SK-N-SH treated with all-trans-retinoic acid at 6 μM for 48 hours (cell line): ENCODE results near the gene NDP.
"Not testable (repeated sequence)": the region's sequence is repeated elsewhere in the genome, so short reads cannot be mapped to it uniquely, and the experiment has no call there.

Experiments used
- ATAC-seq: fragments of 200-7000 bp; cut with Tn5 transposase; 3 replicates; pipeline ENCODE4 v1.9.1; 2020; ENCODE audit warnings: mild to moderate bottlenecking, moderate library complexity
- ARNTL ChIP-seq: fragments of 450-650 bp; formaldehyde crosslinking; IDR thresholded peaks from 2 replicates; pipeline ENCODE4 v1.5.0; 2020; ENCODE audit warnings: low read depth, mild to moderate bottlenecking, moderate library complexity, borderline replicate concordance
- BACH2 ChIP-seq: fragments of 250-450 bp; sonication (Bioruptor Pico); IDR thresholded peaks from 2 replicates; pipeline ENCODE4 v1.9.0; 2021; ENCODE audit warnings: mild to moderate bottlenecking, borderline replicate concordance
- CREB5 ChIP-seq: fragments of 250-450 bp; sonication (Bioruptor Pico); IDR thresholded peaks from 2 replicates; pipeline ENCODE4 v1.5.1; 2020; ENCODE audit warnings: low read depth, mild to moderate bottlenecking, moderate library complexity
- CSDC2 ChIP-seq: fragments of 250-450 bp; sonication (Bioruptor Pico); IDR thresholded peaks from 2 replicates; pipeline ENCODE4 v1.5.0; 2020; ENCODE audit warnings: mild to moderate bottlenecking, moderate library complexity
- ESRRG ChIP-seq: fragments of 250-450 bp; sonication (Bioruptor Pico); IDR thresholded peaks from 2 replicates; pipeline ENCODE4 v1.6.1; 2021; ENCODE audit warnings: mild to moderate bottlenecking
- ISL1 ChIP-seq: fragments of 250-450 bp; sonication (Bioruptor Pico); IDR thresholded peaks from 2 replicates; pipeline ENCODE4 v2.1.2; 2022; ENCODE audit warnings: mild to moderate bottlenecking, moderate library complexity
- OSR1 ChIP-seq: fragments of 250-450 bp; sonication (Bioruptor Pico); IDR thresholded peaks from 2 replicates; pipeline ENCODE4 v1.8.0; 2022; ENCODE audit warnings: moderate library complexity, mild to moderate bottlenecking, inconsistent platforms
- PATZ1 ChIP-seq: fragments of 250-450 bp; sonication (Bioruptor Pico); IDR thresholded peaks from 2 replicates; pipeline ENCODE4 v1.8.0; 2020; ENCODE audit warnings: mild to moderate bottlenecking, moderate library complexity, borderline replicate concordance
- POU6F1 ChIP-seq: fragments of 250-450 bp; sonication (Bioruptor Pico); IDR thresholded peaks from 2 replicates; pipeline ENCODE4 v1.8.0; 2021; ENCODE audit warnings: low read depth, mild to moderate bottlenecking, moderate library complexity, borderline replicate concordance
- PPARA ChIP-seq: fragments of 250-450 bp; sonication (Bioruptor Pico); IDR thresholded peaks from 2 replicates; pipeline ENCODE4 v1.5.0; 2020; ENCODE audit warnings: mild to moderate bottlenecking, borderline replicate concordance
- RARB ChIP-seq: fragments of 250-450 bp; sonication (Bioruptor Pico); IDR thresholded peaks from 2 replicates; pipeline ENCODE4 v1.8.0; 2021; ENCODE audit warnings: mild to moderate bottlenecking, moderate library complexity
- SNAI2 ChIP-seq: fragments of 250-450 bp; sonication (Bioruptor Pico); IDR thresholded peaks from 2 replicates; pipeline ENCODE4 v1.5.0; 2020; ENCODE audit warnings: mild to moderate bottlenecking, moderate library complexity
- TOX ChIP-seq: fragments of 250-450 bp; sonication (Bioruptor Pico); IDR thresholded peaks from 2 replicates; pipeline ENCODE4 v1.8.0; 2021; ENCODE audit warnings: mild to moderate bottlenecking, moderate library complexity, borderline replicate concordance
- TSHZ2 ChIP-seq: fragments of 250-450 bp; sonication (Bioruptor Pico); IDR thresholded peaks from 2 replicates; pipeline ENCODE4 v1.5.0; 2020; ENCODE audit warnings: mild to moderate bottlenecking, moderate library complexity
- ZC3H10 ChIP-seq: fragments of 250-450 bp; sonication (Bioruptor Pico); IDR thresholded peaks from 2 replicates; pipeline ENCODE4 v1.5.1; 2021; ENCODE audit warnings: mild to moderate bottlenecking, moderate library complexity
- ZFP3 ChIP-seq: fragments of 250-450 bp; sonication (Bioruptor Pico); IDR thresholded peaks from 2 replicates; pipeline ENCODE4 v1.5.0; 2020; ENCODE audit warnings: mild to moderate bottlenecking, moderate library complexity
- ZFP30 ChIP-seq: fragments of 450-650 bp; formaldehyde crosslinking; IDR thresholded peaks from 2 replicates; pipeline ENCODE4 v1.5.0; 2022; ENCODE audit warnings: mild to moderate bottlenecking, moderate library complexity
- ZNF70 ChIP-seq: fragments of 450-650 bp; formaldehyde crosslinking; IDR thresholded peaks from 2 replicates; pipeline ENCODE4 v1.5.0; 2020; ENCODE audit warnings: mild to moderate bottlenecking, moderate library complexity
- ZNF8 ChIP-seq: fragments of 450-650 bp; formaldehyde crosslinking; IDR thresholded peaks from 2 replicates; pipeline ENCODE4 v1.5.0; 2020; ENCODE audit warnings: mild to moderate bottlenecking, moderate library complexity

NDP gene

GRCh38 chrX:43949669-43950068 is 23.5 kb downstream of the NDP start:
- 0 out of 3 replicates have a peak, but pooled peaks have one; percentile 40 for ATAC-seq
- TF ChIP-seq CSDC2 (CRISPR knock-in tag): no peak
- no peak for TF ChIP-seq PPARA (CRISPR knock-in tag)
- TF ChIP-seq ZFP3 (CRISPR knock-in tag): no peak
- no peak for TF ChIP-seq SNAI2
- no peak for TF ChIP-seq PATZ1 (CRISPR knock-in tag)
- no peak for TF ChIP-seq ESRRG (CRISPR knock-in tag)
- TF ChIP-seq TOX: no peak
- TF ChIP-seq ZNF8: no peak
- TF ChIP-seq ZC3H10: no peak
- no peak for TF ChIP-seq POU6F1 (CRISPR knock-in tag)

- peak; percentile 46; the same call in 1 of the 3 replicates for ATAC-seq
- TF ChIP-seq PPARA (CRISPR knock-in tag): no peak
- TF ChIP-seq TSHZ2 (CRISPR knock-in tag): no peak
- TF ChIP-seq ZC3H10: no peak
- TF ChIP-seq ZFP30 (CRISPR knock-in tag): no peak
- TF ChIP-seq CSDC2 (CRISPR knock-in tag): no peak
- no peak for TF ChIP-seq SNAI2
- TF ChIP-seq ZNF70 (CRISPR knock-in tag): no peak
- no peak for TF ChIP-seq ZNF8
- TF ChIP-seq, all 23 proteins: peak for 0
These were observed 32.2 kb downstream of the NDP start for GRCh38 chrX:43940816-43941474.

- ATAC-seq: no peak
- TF ChIP-seq RARB: no peak
- TF ChIP-seq CREB5: no peak
- no peak for TF ChIP-seq BACH2 (CRISPR knock-in tag)
- no peak for TF ChIP-seq PATZ1 (CRISPR knock-in tag)
- no peak for TF ChIP-seq OSR1
- TF ChIP-seq ARNTL (CRISPR knock-in tag): no peak
- no peak for TF ChIP-seq POU6F1 (CRISPR knock-in tag)
- no peak for TF ChIP-seq TSHZ2 (CRISPR knock-in tag)
- TF ChIP-seq ISL1: no peak
- TF ChIP-seq ESRRG (CRISPR knock-in tag): no peak
- no peak for TF ChIP-seq PPARA (CRISPR knock-in tag)
These were observed 33.8 kb downstream of the NDP start for GRCh38 chrX:43939187-43939926.

- ATAC-seq: not testable (repeated sequence)
These were observed 51.2 kb downstream of the NDP start for GRCh38 chrX:43922032-43922431.

GRCh38 chrX:43910772-43911171 is 62.4 kb downstream of the NDP start:
- not testable (repeated sequence) for ATAC-seq
